Suprapubic skin (tissue), 4 donors: ENCODE data around the gene TGM3.
"Not testable (repeated sequence)": the region's sequence is repeated elsewhere in the genome, so short reads cannot be mapped to it uniquely, and the experiment has no call there.

Source experiments
- EP300 ChIP-seq: sonication (generic); formaldehyde crosslinking; IDR thresholded peaks from one replicate; pipeline ENCODE4 v1.6.1; 2017; ENCODE audit warnings: antibody characterized with exemption
- POLR2A ChIP-seq, 2 donors: fragments of 450-650 bp; IDR thresholded peaks; one replicate each; pipeline ENCODE4 v1.6.1; 2017; ENCODE audit warnings: antibody characterized with exemption in 2 of 2, mild to moderate bottlenecking in 2 of 2, moderate library complexity in 2 of 2
- POLR2AphosphoS5 ChIP-seq, 3 donors: sonication (generic); formaldehyde crosslinking; IDR thresholded peaks; one replicate each; pipeline ENCODE4 v1.6.1; 2017; ENCODE audit warnings: antibody characterized with exemption in 3 of 3
- TF ChIP-seq, protein P1 (sequence below), 2 donors: fragments of 200-600 bp in 1 of 2; fragments of 450-650 bp in 1 of 2; sonication (generic) in 1 of 2; IDR thresholded peaks; one replicate each; pipeline ENCODE4 v1.5.1; 2016 to 2019; ENCODE audit warnings: antibody characterized with exemption in 2 of 2, mild to moderate bottlenecking in 1 of 2, moderate library complexity in 1 of 2

GRCh38 chr20:2264621-2265374 is 31.0 kb upstream of the TGM3 start:
- TF ChIP-seq, protein P1, sequence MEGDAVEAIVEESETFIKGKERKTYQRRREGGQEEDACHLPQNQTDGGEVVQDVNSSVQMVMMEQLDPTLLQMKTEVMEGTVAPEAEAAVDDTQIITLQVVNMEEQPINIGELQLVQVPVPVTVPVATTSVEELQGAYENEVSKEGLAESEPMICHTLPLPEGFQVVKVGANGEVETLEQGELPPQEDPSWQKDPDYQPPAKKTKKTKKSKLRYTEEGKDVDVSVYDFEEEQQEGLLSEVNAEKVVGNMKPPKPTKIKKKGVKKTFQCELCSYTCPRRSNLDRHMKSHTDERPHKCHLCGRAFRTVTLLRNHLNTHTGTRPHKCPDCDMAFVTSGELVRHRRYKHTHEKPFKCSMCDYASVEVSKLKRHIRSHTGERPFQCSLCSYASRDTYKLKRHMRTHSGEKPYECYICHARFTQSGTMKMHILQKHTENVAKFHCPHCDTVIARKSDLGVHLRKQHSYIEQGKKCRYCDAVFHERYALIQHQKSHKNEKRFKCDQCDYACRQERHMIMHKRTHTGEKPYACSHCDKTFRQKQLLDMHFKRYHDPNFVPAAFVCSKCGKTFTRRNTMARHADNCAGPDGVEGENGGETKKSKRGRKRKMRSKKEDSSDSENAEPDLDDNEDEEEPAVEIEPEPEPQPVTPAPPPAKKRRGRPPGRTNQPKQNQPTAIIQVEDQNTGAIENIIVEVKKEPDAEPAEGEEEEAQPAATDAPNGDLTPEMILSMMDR (IDR thresholded peaks at IDR 0.05), result not testable (repeated sequence)
- not testable (repeated sequence) for TF ChIP-seq EP300; POLR2A (IDR thresholded peaks at IDR 0.05); POLR2AphosphoS5 (IDR thresholded peaks at IDR 0.05)
